HepG2 (cell line): ENCODE data around the gene CPNE2. TPM values are rescaled to one million over a fixed set of nuclear protein-coding genes. Genes with fewer than 3 reads are reported as not detected.
A peak's percentile ranks its signal among the peaks of the same experiment; 100 is the strongest.

ENCODE experiments used
- ARNT2 ChIP-seq: sonication (generic); formaldehyde crosslinking; IDR thresholded peaks from 2 replicates; pipeline ENCODE4 v1.8.0; 2022; ENCODE audit warnings: mild to moderate bottlenecking, low read depth, missing genetic modification reagents, moderate library complexity
- DRAP1 ChIP-seq: IDR thresholded peaks from 2 replicates; pipeline ENCODE4 v1.6.1; 2016; ENCODE audit warnings: missing genetic modification reagents, missing compliant biosample characterization
- EP300 ChIP-seq, 3 experiments: sonication (generic) in 1 of 3; formaldehyde crosslinking in 1 of 3; IDR thresholded peaks; 2 replicates each; pipeline versions ENCODE4 v1.5.1 to v1.6.1; 2011 to 2020; ENCODE audit warnings: low read depth in 2 of 3, low read length in 2 of 3, borderline replicate concordance in 1 of 3, improper control_type of control experiment in 1 of 3, mild to moderate bottlenecking in 1 of 3, missing genetic modification reagents in 1 of 3, moderate library complexity in 1 of 3
- HNRNPL ChIP-seq: fragments of 200-400 bp; formaldehyde crosslinking; IDR thresholded peaks from 2 replicates; pipeline ENCODE4 v1.6.1; 2017; ENCODE audit warnings: mild to moderate bottlenecking, low read depth, low read length
- IKZF5 ChIP-seq: IDR thresholded peaks from 2 replicates; pipeline ENCODE4 v1.6.1; 2018; ENCODE audit warnings: missing genetic modification reagents, mild to moderate bottlenecking, missing compliant biosample characterization
- IRF2 ChIP-seq: IDR thresholded peaks from 2 replicates; pipeline ENCODE4 v1.6.1; 2018; ENCODE audit warnings: missing genetic modification reagents, missing compliant biosample characterization
- KAT7 ChIP-seq: IDR thresholded peaks from 2 replicates; pipeline ENCODE4 v1.6.1; 2018; ENCODE audit warnings: borderline replicate concordance, missing compliant biosample characterization
- MEIS2 ChIP-seq: sonication (generic); formaldehyde crosslinking; IDR thresholded peaks from 2 replicates; pipeline ENCODE4 v1.9.0; 2021; ENCODE audit warnings: mild to moderate bottlenecking, missing genetic modification reagents
- MTA3 ChIP-seq: sonication (generic); formaldehyde crosslinking; IDR thresholded peaks from 2 replicates; pipeline ENCODE4 v1.4.0; 2020; ENCODE audit warnings: missing genetic modification reagents
- MYPOP ChIP-seq: sonication (generic); formaldehyde crosslinking; IDR thresholded peaks from 2 replicates; pipeline ENCODE4 v1.8.1; 2023; ENCODE audit warnings: mild to moderate bottlenecking, moderate library complexity, missing genetic modification reagents
- NR2F6 ChIP-seq, 2 experiments: IDR thresholded peaks; 2 replicates each; pipeline ENCODE4 v1.6.1; 2016; ENCODE audit warnings: antibody characterized with exemption in 1 of 2, mild to moderate bottlenecking in 1 of 2
- RELA ChIP-seq: sonication (generic); formaldehyde crosslinking; IDR thresholded peaks from 2 replicates; pipeline ENCODE4 v1.4.0; 2020; ENCODE audit warnings: missing genetic modification reagents
- SOX13 ChIP-seq, 3 experiments: fragments of 450-650 bp in 1 of 3; sonication (generic) in 1 of 3; formaldehyde crosslinking in 1 of 3; IDR thresholded peaks in 2 of 3; conservative IDR thresholded peaks in 1 of 3; 2 replicates each; pipeline versions ENCODE4 v1.5.0 to v1.6.1; 2016 to 2020; ENCODE audit warnings: antibody characterized with exemption in 1 of 3, mild to moderate bottlenecking in 1 of 3, missing compliant biosample characterization in 1 of 3, missing genetic modification reagents in 1 of 3, moderate library complexity in 1 of 3
- SP5 ChIP-seq: IDR thresholded peaks from 2 replicates; pipeline ENCODE4 v1.6.1; 2016; ENCODE audit warnings: low read depth, borderline replicate concordance
- TFAP4 ChIP-seq: sonication (generic); IDR thresholded peaks from 2 replicates; pipeline ENCODE4 v1.6.1; 2016; ENCODE audit warnings: low read depth, borderline replicate concordance
- THAP11 ChIP-seq: IDR thresholded peaks from 2 replicates; pipeline ENCODE4 v1.6.1; 2016; ENCODE audit warnings: missing biosample characterization, missing genetic modification reagents
- ZBTB14 ChIP-seq: sonication (generic); formaldehyde crosslinking; IDR thresholded peaks from 2 replicates; pipeline ENCODE4 v1.4.0; 2020; ENCODE audit warnings: missing genetic modification reagents
- ZIK1 ChIP-seq: sonication (generic); formaldehyde crosslinking; IDR thresholded peaks from 2 replicates; pipeline ENCODE4 v1.5.0; 2020; ENCODE audit warnings: mild to moderate bottlenecking, low read depth, missing genetic modification reagents, borderline replicate concordance
- ZKSCAN1 ChIP-seq: fragments of 150-350 bp; IDR thresholded peaks from 2 replicates; pipeline ENCODE4 v1.6.1; 2014; ENCODE audit warnings: low read length
- ZNF260 ChIP-seq: sonication (generic); formaldehyde crosslinking; IDR thresholded peaks from 2 replicates; pipeline ENCODE4 v1.4.0; 2020; ENCODE audit warnings: missing genetic modification reagents, low read depth, mild to moderate bottlenecking, borderline replicate concordance
- ZNF431 ChIP-seq: sonication (generic); formaldehyde crosslinking; IDR thresholded peaks from 2 replicates; pipeline ENCODE4 v1.9.0; 2022; ENCODE audit warnings: missing genetic modification reagents, low read depth, mild to moderate bottlenecking, borderline replicate concordance
- ZNF496 ChIP-seq: sonication (generic); formaldehyde crosslinking; IDR thresholded peaks from 2 replicates; pipeline ENCODE4 v1.8.1; 2023; ENCODE audit warnings: mild to moderate bottlenecking, moderate library complexity, missing genetic modification reagents; ENCODE audit not compliant: insufficient replicate concordance
- ZNF768 ChIP-seq: sonication (generic); formaldehyde crosslinking; IDR thresholded peaks from 2 replicates; pipeline ENCODE4 v1.4.0; 2020; ENCODE audit warnings: missing genetic modification reagents
- ZNF776 ChIP-seq: sonication (generic); formaldehyde crosslinking; IDR thresholded peaks from 2 replicates; pipeline ENCODE4 v1.4.0; 2020; ENCODE audit warnings: mild to moderate bottlenecking, missing genetic modification reagents
- ZSCAN21 ChIP-seq: sonication (generic); formaldehyde crosslinking; IDR thresholded peaks from 2 replicates; pipeline ENCODE4 v1.8.0; 2022; ENCODE audit warnings: mild to moderate bottlenecking, missing genetic modification reagents, moderate library complexity, borderline replicate concordance
- polyA plus RNA-seq, 8 experiments: library from polyadenylated mRNA; depleted of rRNA in 3 of 8; stranded (reverse) in 7 of 8; unstranded in 1 of 8; fragments of >200 nt; fragmentation: Illumina TruSeq in 4 of 8; extraction: Trizol in 4 of 8; gene quantifications; 2 replicates each; pipeline versions ENCODE4 v1.2.1 to v1.2.3, GENCODE V29; 2011 to 2016; ENCODE audit warnings: low read depth in 4 of 8, missing spikeins in 1 of 8, mixed read lengths in 1 of 8; ENCODE audit not compliant: insufficient read depth in 1 of 8
- total RNA-seq, 5 experiments: library from RNA; depleted of rRNA; stranded (reverse); fragments of >200 nt; fragmentation: Illumina TruSeq; extraction: Trizol; gene quantifications; 2 replicates each; pipeline ENCODE4 v1.2.3, GENCODE V29; 2016; ENCODE audit warnings: low read depth in 1 of 5

Gene CPNE2
- total and polyA plus RNA-seq, 2 of the 13 experiments (the other 11 are each of a cell fraction or from before 2014, with no cell fraction given), result 10.6 to 23.3 TPM

- TF ChIP-seq HNRNPL (no peak), NR2F6 (IDR thresholded peaks at IDR 0.05) (no peak), NR2F6 (CRISPR knock-in tag; IDR thresholded peaks at IDR 0.05) (peak; percentile 59; the same call in 1 of the 2 replicates), SOX13 (IDR thresholded peaks at IDR 0.05) (no peak), SOX13 (CRISPR knock-in tag; conservative IDR thresholded peaks at IDR 0.05 in 1 of 2, IDR thresholded peaks at IDR 0.05 in 1 of 2) (0 out of 4 replicates have a peak, but pooled peaks of 1 of the 2 experiments have one; percentile 8), DRAP1 (CRISPR knock-in tag) (0 out of 2 replicates have a peak, but pooled peaks have one; percentile 39), IRF2 (peak; percentile 61; the same call in 1 of the 2 replicates), MTA3 (CRISPR knock-in tag) (no peak), SP5 (CRISPR knock-in tag) (no peak), ARNT2 (CRISPR knock-in tag) (0 out of 2 replicates have a peak, but pooled peaks have one; percentile 29), EP300 (IDR thresholded peaks at IDR 0.05; ENCODE audit: low read depth in 2 of 2, low read length in 2 of 2) (no peak), EP300 (CRISPR knock-in tag; IDR thresholded peaks at IDR 0.05; ENCODE audit: borderline replicate concordance) (no peak), ZBTB14 (CRISPR knock-in tag) (no peak), ZNF768 (CRISPR knock-in tag) (no peak), KAT7 (CRISPR knock-in tag) (no peak), MEIS2 (CRISPR knock-in tag) (no peak), RELA (CRISPR knock-in tag) (peak; percentile 82; the same call in 1 of the 2 replicates), ZNF496 (CRISPR knock-in tag) (no peak), ZKSCAN1 (no peak), MYPOP (CRISPR knock-in tag) (no peak), THAP11 (CRISPR knock-in tag) (peak; percentile 35; the same call in 1 of the 2 replicates), ZNF260 (CRISPR knock-in tag) (no peak), ZNF431 (CRISPR knock-in tag) (0 out of 2 replicates have a peak, but pooled peaks have one; percentile 30), ZNF776 (CRISPR knock-in tag) (no peak), ZIK1 (CRISPR knock-in tag) (no peak), TFAP4 (peak; percentile 31; the same call in 1 of the 2 replicates), IKZF5 (CRISPR knock-in tag) (0 out of 2 replicates have a peak, but pooled peaks have one; percentile 53), ZSCAN21 (CRISPR knock-in tag) (no peak)
Observed at GRCh38 chr16:57084257-57084770, 8.1 kb upstream of the CPNE2 start (continued).
